Measurements from ENCODE around the gene FIP1L1.

FIP1L1 gene

DNA sequence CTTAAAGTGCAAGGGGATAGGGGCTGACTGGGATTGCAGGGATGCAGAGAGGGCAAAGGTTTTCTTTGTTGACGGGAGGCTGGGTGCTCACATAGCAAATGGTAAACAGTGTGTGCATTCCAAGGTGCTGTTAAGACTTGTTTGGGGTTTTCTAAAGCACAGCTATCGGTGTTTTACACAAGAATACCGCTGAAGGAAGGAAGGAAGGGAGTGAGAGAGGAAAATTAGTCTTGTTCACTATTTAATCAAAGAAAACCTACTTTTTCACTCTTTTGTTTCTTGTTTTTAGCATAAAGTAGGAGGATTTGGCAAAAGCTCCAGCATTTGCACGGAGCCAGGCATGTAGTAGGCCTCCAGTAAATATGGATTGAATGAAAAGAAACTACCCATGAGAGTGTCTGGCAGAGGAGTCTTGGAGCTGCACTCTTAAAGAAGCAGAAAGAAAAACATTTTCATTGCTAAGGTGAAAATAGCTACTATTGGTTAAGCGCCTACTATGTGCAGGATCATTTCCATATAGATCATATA, 99.7 kb downstream of the FIP1L1 start:
- no peak for ATAC-seq
- TF ChIP-seq ARNTL (CRISPR knock-in tag; IDR thresholded peaks at IDR 0.05; ENCODE audit: borderline replicate concordance, low read depth) (no peak), ZNF8 (CRISPR knock-in tag; IDR thresholded peaks at IDR 0.05) (no peak), TCF4 (CRISPR knock-in tag; IDR thresholded peaks at IDR 0.05; ENCODE audit: borderline replicate concordance) (no peak), CSDC2 (CRISPR knock-in tag; IDR thresholded peaks at IDR 0.05) (no peak), OSR1 (CRISPR knock-in tag; IDR thresholded peaks at IDR 0.05) (no peak), RARB (CRISPR knock-in tag; IDR thresholded peaks at IDR 0.05) (no peak), ZNF565 (CRISPR knock-in tag; conservative IDR thresholded peaks at IDR 0.05; ENCODE audit: low read depth) (no peak), TOX (CRISPR knock-in tag; IDR thresholded peaks at IDR 0.05; ENCODE audit: borderline replicate concordance) (no peak), ZC3H10 (CRISPR knock-in tag; IDR thresholded peaks at IDR 0.05) (no peak), SNAI2 (CRISPR knock-in tag; IDR thresholded peaks at IDR 0.05) (no peak), PPARA (CRISPR knock-in tag; IDR thresholded peaks at IDR 0.05; ENCODE audit: borderline replicate concordance) (no peak)
- TF ChIP-seq, protein P1, sequence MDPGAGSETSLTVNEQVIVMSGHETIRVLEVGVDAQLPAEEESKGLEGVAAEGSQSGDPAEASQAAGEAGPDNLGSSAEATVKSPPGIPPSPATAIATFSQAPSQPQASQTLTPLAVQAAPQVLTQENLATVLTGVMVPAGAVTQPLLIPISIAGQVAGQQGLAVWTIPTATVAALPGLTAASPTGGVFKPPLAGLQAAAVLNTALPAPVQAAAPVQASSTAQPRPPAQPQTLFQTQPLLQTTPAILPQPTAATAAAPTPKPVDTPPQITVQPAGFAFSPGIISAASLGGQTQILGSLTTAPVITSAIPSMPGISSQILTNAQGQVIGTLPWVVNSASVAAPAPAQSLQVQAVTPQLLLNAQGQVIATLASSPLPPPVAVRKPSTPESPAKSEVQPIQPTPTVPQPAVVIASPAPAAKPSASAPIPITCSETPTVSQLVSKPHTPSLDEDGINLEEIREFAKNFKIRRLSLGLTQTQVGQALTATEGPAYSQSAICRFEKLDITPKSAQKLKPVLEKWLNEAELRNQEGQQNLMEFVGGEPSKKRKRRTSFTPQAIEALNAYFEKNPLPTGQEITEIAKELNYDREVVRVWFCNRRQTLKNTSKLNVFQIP (CRISPR knock-in tag; IDR thresholded peaks at IDR 0.05; ENCODE audit: borderline replicate concordance, low read depth): no peak
- TF ChIP-seq, protein P2, sequence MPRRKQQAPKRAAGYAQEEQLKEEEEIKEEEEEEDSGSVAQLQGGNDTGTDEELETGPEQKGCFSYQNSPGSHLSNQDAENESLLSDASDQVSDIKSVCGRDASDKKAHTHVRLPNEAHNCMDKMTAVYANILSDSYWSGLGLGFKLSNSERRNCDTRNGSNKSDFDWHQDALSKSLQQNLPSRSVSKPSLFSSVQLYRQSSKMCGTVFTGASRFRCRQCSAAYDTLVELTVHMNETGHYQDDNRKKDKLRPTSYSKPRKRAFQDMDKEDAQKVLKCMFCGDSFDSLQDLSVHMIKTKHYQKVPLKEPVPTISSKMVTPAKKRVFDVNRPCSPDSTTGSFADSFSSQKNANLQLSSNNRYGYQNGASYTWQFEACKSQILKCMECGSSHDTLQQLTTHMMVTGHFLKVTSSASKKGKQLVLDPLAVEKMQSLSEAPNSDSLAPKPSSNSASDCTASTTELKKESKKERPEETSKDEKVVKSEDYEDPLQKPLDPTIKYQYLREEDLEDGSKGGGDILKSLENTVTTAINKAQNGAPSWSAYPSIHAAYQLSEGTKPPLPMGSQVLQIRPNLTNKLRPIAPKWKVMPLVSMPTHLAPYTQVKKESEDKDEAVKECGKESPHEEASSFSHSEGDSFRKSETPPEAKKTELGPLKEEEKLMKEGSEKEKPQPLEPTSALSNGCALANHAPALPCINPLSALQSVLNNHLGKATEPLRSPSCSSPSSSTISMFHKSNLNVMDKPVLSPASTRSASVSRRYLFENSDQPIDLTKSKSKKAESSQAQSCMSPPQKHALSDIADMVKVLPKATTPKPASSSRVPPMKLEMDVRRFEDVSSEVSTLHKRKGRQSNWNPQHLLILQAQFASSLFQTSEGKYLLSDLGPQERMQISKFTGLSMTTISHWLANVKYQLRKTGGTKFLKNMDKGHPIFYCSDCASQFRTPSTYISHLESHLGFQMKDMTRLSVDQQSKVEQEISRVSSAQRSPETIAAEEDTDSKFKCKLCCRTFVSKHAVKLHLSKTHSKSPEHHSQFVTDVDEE (CRISPR knock-in tag; IDR thresholded peaks at IDR 0.05): no peak
- TF ChIP-seq, protein P3, sequence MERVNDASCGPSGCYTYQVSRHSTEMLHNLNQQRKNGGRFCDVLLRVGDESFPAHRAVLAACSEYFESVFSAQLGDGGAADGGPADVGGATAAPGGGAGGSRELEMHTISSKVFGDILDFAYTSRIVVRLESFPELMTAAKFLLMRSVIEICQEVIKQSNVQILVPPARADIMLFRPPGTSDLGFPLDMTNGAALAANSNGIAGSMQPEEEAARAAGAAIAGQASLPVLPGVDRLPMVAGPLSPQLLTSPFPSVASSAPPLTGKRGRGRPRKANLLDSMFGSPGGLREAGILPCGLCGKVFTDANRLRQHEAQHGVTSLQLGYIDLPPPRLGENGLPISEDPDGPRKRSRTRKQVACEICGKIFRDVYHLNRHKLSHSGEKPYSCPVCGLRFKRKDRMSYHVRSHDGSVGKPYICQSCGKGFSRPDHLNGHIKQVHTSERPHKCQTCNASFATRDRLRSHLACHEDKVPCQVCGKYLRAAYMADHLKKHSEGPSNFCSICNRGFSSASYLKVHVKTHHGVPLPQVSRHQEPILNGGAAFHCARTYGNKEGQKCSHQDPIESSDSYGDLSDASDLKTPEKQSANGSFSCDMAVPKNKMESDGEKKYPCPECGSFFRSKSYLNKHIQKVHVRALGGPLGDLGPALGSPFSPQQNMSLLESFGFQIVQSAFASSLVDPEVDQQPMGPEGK (CRISPR knock-in tag; IDR thresholded peaks at IDR 0.05; ENCODE audit: borderline replicate concordance): no peak

DNA sequence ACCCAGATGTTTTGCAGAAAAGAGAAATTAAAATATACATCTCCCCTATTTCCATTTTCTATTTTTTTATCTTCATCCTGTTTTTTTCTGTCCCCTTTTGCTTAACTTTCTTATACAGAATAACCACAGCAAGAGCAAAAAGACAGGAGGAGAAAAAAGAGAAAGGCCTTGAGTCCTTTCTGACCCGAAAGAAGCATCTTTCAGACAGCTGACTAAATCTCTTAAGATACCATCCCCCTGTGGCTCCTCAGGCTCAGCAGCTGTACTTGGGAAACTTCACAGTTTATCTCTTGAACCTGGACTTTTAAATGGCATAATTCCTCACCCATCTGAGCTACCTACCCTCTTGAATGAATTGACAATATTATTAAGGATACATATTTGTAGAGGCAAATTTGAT, 100.2 kb downstream of the FIP1L1 start:
- no peak for ATAC-seq
- TF ChIP-seq ZC3H10 (CRISPR knock-in tag; IDR thresholded peaks at IDR 0.05) (no peak), SNAI2 (CRISPR knock-in tag; IDR thresholded peaks at IDR 0.05) (no peak), ESRRG (CRISPR knock-in tag; IDR thresholded peaks at IDR 0.05) (no peak), TOX (CRISPR knock-in tag; IDR thresholded peaks at IDR 0.05; ENCODE audit: borderline replicate concordance) (no peak), ISL1 (CRISPR knock-in tag; IDR thresholded peaks at IDR 0.05) (no peak), ZNF565 (CRISPR knock-in tag; conservative IDR thresholded peaks at IDR 0.05; ENCODE audit: low read depth) (no peak), TCF4 (CRISPR knock-in tag; IDR thresholded peaks at IDR 0.05; ENCODE audit: borderline replicate concordance) (no peak), ZNF8 (CRISPR knock-in tag; IDR thresholded peaks at IDR 0.05) (no peak), ZFP30 (CRISPR knock-in tag; IDR thresholded peaks at IDR 0.05) (no peak), GLIS3 (CRISPR knock-in tag; IDR thresholded peaks at IDR 0.05) (no peak), ARNTL (CRISPR knock-in tag; IDR thresholded peaks at IDR 0.05; ENCODE audit: borderline replicate concordance, low read depth) (no peak), BACH2 (CRISPR knock-in tag; IDR thresholded peaks at IDR 0.05; ENCODE audit: borderline replicate concordance) (no peak), CSDC2 (CRISPR knock-in tag; IDR thresholded peaks at IDR 0.05) (no peak), RARB (CRISPR knock-in tag; IDR thresholded peaks at IDR 0.05) (no peak)
- TF ChIP-seq, protein P2 (CRISPR knock-in tag; IDR thresholded peaks at IDR 0.05): no peak
- TF ChIP-seq, protein P3 (CRISPR knock-in tag; IDR thresholded peaks at IDR 0.05; ENCODE audit: borderline replicate concordance): no peak
- TF ChIP-seq, protein P4, sequence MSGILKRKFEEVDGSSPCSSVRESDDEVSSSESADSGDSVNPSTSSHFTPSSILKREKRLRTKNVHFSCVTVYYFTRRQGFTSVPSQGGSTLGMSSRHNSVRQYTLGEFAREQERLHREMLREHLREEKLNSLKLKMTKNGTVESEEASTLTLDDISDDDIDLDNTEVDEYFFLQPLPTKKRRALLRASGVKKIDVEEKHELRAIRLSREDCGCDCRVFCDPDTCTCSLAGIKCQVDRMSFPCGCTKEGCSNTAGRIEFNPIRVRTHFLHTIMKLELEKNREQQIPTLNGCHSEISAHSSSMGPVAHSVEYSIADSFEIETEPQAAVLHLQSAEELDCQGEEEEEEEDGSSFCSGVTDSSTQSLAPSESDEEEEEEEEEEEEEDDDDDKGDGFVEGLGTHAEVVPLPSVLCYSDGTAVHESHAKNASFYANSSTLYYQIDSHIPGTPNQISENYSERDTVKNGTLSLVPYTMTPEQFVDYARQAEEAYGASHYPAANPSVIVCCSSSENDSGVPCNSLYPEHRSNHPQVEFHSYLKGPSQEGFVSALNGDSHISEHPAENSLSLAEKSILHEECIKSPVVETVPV (CRISPR knock-in tag; IDR thresholded peaks at IDR 0.05): no peak

All from SK-N-SH treated with all-trans-retinoic acid at 6 μM for 48 hours (cell line).